HG03432 (cell line): Measurements from ENCODE around the gene UBE3D.
"Not testable (repeated sequence)": the region's sequence is repeated elsewhere in the genome, so short reads cannot be mapped to it uniquely, and the experiment has no call there.

Experiments
- ATAC-seq: cut with Tn5 transposase; IDR thresholded peaks from one replicate; pipeline ENCODE4 v1.9.1; 2021; ENCODE audit warnings: mild to moderate bottlenecking, moderate library complexity; ENCODE audit not compliant: unreplicated experiment

Gene UBE3D

DNA sequence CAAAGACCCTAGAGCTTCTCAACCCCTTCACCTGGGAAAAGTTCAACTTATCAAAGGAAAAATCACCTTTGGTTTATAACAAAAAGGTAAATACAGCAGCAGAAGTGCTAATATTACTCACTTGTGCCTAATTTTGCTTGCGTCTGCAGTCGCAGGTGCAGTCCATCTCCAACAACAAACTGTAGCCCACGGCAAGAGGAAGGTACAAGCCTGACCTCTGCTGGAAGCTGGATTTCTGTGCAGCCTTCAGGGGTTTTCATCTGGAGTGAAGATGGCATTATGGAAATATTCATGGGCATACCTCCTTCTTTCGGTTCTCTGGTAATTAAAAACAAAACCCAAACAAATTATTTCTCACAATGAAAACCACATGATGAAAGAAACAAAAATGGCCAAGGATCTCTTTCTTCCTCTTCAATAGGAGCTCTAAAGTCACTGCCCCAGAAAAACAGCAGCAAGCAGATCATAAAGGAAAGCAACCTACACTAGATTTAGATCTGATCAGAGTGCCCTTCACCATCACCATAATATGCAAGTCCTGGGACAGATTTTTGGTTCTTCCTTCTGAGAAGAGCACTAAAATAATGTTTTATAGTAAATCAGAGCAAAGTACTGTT lies 7.8 kb downstream of the UBE3D start:
- ATAC-seq: peak; percentile 86

DNA sequence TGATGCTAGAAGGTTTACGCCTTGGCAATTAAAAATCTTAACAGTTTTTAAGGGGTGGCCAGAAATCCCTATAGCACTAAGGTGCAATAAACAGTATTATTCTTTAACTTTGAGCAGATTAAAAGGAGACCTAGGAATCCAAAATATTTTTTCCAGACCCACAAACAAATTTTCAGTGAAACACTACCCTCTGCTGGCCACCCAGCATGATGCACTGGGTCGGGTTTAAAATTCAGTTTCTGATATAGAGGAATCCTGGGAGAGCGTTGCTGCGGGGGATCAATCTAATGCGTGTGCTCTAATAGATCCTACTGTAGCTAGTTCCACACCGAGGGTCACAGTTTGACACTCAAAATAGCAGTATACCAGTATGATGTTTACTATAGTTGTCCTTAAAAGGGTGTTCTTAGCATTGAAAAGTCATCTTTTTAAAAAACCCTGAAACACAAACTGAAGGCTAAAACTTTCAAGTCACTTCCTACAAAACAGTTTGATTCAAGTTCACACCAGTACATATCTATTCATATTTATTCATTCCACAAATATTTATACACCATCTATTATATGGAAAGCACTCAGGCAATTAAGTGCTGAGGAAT lies 10.2 kb downstream of the UBE3D start:
- ATAC-seq: peak; percentile 56

DNA sequence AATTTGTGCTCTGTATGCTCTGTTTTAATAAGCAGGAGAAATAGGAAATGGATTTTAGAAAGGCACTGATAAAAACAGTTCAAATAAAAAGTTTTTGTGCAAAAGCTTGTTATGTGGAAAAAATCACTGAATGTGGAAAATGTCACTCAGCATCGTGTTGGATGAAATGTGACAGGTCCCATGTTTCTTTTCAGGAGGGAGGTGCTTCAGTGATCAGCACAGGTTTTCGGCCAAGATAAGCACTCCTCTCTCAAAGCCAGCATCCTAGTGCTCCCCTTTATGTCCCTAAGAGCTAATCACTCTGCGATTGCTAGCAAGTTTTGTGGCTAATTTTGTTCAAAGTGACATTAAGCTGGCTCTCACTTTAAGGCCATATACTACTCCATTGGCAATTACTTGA lies 12.0 kb downstream of the UBE3D start:
- ATAC-seq: no peak

DNA sequence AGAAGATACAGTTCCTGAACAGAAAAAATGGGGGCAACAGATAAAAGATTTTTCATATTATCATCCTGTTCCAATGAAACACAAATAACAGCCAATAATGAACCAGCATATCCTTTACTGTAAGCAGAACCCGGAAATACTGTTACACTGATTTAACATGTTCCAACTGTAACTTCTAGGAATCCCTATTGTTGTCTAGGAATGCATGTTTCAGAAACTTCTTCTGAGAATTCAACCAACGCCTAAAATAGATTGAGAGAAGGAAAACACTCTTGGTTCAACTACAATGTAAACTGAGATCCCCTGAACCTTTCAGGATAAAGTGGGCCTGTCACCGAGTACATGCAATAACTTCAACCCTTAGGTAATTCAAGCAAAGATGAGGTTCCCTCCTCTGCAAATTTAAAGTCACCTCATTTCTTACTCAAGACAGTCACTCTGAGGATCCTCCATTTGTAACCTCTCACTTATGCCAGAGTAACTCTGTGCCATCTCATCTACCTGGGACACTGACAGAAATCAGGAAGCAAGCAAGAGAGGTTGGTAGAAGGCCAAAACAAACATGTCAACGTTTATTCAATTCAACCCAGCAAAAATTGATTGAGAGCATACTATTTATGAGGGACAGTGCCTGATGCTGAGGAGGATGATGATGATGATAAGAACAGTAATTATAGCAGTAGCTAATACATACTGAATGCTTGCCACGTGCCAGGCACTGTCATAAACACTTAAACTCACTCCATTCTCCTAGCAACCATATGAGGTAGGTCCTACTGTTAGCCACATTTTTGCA lies 14.1 kb downstream of the UBE3D start:
- ATAC-seq: no peak

DNA sequence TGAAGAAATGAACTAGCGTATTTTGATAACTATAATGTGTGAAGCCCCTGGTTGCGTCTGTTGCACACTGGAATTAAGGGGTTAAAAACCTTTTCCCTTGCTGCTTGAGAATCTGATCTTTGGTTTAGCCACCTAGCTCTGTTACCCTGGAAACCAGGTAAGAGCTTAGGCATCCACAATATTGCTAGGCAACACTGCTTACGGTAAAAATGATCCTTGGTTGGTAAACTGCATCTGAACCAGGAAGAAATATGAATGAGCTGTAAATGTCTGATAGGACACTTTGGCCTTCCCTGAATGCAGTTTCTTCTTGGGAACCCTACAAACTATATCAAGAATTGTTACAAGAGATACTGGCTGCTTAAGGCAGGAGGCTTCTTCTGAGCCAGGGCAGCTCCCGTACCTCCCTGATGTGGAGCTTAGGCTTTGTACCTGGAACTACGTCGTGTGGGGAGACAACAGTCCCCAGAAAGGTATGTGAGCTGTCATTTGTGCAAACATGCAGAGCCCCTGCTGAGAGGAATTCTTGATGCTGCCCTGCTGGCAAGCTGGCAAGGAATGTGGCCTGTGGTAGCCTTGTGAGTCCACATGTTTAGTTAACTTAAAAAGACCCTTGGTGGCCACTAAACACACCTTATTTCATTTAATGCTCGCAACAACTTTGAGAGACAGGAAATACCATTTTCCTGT lies 18.4 kb downstream of the UBE3D start:
- ATAC-seq: no peak

DNA sequence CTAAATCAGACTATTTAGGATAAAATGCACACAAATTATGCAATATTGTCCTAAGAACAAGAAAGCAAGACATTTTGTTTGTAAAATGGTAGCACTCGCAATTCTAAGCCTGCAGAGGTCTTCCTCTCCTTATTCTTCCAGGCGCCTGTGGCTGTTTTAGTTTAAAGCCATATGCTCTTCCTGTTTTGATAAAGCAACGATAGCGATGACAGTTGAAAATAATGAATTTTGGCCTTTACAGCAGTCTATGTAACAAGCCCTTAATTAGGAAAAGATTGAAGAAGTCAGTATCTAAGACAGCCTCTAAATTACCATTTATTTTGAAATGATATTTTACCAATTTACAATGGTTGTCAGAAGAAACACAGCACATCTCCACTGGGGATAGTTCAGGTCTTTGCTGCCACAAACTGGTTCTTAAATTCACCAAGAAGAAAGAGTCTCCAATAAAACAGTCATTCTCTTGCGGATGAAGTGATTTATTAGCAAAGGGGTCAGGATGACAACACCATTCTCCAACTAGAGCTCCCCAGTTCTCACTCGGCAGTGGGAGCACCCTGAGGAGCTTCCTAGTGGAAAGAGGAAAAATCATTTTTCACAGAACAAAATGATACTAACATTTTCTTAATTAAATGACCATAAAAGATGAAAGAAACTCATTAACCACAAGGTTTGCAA lies 21.4 kb downstream of the UBE3D start:
- ATAC-seq: no peak

DNA sequence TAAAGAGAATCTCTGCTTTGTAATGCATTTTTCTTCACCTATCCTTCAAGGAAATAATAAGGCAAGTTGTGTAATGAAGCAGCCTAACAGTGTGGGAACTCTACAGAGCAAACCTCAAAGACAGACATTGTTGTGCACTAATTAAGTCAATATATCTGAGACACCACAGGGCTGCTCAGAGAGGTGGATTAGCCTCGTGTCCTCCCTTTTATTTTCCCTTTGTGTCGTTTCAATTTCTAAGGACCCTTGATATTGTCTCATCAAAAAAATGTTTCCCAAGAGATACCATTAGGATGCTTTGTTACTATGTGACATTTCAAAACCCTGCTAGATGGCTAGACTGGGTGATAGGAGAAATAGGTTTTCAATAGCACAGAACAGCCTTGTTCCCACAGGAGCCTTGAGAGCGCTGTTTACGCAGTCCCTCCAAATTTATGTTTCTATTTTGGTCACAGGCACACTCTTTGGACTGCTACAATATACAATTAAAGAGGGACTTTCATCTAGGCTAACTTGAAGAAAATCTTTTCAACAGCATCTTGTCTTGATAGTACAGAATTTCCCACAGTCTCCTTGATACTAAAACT lies 23.1 kb downstream of the UBE3D start:
- ATAC-seq: no peak

DNA sequence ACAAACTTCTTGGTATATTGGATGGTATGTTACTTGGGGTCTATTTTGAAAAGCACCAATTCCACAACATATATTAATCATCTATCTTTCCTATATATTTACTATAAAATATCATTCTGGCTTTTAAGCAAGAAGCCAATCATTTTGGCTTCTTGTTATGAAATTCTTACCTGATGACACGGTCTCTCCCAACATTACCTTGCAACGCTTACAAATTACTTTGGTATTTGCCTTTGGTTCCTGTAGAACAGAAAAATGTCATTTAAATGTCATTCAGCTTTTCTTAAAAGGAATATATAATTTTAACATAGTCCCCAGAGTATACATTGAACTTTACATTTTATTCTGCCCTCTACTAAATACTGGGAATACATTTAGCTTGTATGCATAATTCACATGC lies 27.4 kb downstream of the UBE3D start:
- no peak for ATAC-seq

DNA sequence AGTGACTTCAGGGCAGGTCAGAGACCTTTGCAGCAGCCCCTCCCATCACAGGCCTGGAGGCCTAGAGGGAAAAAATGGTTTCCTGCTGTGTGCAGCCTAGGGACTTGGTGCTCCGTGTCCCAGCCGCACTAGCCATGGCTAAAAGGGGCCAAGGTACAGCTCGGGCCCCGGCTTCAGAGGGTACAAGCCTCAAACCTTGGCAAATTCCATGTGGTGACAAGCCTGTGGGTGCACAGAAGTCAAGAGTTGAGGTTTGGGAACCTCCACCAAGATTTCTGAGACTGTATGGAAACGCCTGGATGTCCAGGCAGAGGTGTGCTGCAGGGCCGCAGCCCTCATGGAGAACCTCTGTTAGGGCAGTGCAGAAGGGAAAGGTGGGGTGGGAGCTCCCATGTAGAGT lies 34.0 kb downstream of the UBE3D start:
- no peak for ATAC-seq

DNA sequence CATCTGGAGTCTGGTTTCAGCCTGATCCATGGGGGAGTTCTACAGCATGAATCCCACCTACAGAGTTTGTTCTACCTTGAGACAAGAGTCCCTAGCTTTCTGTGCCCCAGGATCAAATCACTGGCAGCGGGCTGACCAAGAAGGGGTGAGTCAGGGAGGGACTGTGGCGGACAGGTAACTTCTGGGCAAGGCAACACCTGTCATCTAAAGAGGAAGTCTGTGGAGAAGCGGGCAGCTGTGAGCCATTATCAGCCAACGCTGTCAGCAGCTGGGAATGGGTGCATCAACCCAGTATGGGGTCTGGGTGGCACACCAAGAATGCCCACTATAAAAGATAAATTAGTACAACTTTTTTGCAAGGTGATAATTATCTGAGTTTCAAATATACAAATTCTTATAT lies 45.9 kb downstream of the UBE3D start:
- ATAC-seq: no peak

DNA sequence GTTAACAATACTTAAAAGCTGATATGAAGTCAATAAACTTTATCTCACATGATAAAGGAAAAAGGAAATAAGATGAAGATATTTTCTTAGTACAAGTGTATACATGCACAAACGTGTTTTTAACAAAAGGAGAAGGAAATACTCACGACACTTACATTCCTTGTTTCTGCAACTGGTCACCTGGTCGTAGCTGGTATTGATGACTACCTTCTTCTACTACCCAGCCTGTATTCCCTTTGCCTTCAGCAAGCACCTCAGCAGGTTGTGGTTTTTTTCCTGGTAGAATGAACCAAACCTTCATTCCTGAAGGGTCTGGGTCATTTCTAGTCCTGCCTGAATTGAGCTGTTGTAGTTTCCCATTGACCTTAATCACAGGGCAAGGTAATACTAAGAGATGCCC lies 54.5 kb downstream of the UBE3D start:
- not testable (repeated sequence) for ATAC-seq

DNA sequence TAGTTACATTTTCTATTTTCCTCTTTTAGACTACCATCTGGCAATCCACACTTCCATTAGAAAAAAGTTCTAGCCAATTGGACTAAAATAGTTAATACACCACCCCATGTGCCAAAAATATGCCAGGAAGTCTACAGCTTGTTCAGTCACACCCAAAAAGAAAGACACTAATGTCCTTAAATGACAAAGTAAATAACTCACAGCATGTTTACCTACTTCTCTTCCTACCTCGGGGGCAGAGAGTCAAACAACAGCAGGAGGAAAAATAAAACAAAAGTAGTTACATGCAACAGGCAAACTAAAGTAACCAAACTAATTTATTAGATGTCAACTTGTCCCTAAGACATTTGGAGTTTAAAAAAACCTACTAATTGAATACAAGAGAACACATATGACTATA lies 57.0 kb downstream of the UBE3D start:
- no peak for ATAC-seq

DNA sequence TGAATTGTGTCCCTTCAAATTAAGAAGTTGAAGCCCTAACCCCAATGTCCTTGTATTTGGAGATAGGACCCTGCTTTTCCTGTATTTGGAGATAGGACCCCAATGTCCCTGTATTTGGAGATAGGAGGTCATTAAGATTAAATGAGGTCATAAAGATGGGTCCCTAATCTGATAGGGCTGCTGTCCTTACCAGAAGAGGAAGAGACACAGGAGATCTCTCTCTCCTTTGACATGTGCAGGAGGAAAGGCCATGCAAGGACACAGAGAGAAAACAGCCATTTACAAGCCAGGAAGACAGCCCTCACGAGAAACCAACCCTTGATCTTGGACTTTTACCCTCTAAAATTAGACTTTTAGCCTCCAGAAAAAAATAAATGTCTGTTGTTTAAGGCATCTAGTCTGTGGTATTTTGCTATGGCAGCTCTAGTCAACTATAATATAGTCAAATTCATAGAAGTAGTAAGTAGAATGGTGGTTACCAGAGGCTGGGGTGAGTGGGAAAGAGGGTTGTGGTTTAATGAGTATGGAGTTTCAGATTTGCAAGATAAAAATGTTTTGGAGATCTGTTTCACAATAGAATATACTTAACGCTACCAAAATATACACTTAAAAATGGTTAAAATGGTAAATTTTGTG lies 59.3 kb downstream of the UBE3D start:
- ATAC-seq: no peak

DNA sequence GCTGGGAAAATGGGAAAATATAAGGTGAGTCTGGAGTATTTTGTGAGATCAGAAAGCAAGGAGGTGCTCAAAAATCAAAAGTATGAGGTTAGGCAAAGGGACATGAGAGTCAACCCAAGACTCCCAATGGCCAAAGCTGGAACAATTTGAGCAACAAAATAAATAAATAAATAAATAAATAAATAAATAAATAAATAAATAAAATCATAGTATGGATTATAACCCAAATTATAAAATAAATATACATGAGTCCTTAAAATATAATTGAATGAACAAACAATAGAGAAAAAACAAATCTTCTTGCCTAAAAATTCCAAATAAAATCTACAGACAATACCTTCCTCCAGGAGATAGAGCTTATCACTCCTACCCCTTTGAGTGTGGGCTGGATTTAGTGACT lies 69.5 kb downstream of the UBE3D start:
- ATAC-seq: no peak

DNA sequence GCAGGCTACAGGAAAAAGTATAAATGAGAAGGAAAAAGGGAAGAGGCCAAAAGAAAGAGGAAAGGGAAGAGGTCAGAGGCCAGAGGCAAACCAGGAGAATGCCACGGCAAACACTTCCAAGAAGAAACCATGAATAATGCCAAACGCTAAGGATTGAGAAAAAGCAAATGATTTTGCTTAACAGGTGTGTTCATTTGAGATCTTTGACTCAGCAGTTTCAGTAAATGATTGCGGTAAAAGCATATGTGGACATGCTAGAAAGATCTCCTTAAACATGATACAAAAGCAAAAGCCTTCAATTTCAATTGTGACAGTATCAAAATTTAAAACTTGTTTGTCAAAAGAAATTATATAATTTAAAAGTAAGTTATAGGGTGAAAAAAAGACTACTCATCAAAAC lies 70.6 kb downstream of the UBE3D start:
- no peak for ATAC-seq

DNA sequence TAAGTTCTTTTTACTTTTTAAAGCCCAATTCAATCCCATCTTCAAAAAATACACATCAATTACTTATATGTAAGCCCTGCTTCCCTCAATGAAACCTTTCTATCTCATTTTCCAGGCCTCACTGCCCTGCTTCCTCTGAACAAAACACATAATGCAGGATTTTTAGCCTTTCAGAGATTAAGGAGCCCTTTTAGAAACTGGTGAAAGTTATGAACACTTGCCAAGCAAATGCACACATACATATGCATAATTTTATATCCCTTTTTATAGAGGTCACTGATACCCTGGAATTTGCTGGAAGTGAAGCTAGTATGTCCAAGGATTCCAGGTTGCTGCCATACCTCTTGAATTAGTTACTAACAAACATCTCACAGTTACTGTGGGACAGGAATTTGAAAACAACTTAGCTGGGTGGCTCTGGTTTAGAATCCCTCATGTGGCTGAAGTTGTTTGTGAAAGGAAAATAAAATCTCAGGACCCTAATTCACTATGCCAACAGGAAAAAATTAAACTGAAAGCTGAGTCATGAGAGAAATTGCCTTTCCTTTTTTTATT lies 75.8 kb downstream of the UBE3D start:
- ATAC-seq: no peak

DNA sequence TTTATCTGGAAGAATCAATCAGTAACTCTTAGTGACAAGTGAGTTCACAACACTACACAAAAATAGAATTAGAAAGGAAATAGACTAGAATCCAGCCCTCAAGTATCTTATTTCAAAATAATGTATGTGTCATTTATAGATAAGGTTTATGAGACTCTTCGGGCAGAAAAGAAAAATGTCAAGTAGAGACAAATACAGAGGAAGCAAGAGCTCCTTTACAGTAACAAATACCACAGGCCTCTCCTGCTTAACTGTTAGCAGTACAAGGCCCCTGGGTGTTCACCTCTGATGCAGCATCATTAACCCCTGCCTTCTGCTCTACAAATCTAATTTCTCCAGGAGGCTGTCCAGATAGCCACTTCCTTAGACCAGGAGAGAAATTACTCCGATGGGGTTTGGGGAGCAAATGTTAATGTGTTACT lies 76.7 kb downstream of the UBE3D start:
- ATAC-seq: no peak

DNA sequence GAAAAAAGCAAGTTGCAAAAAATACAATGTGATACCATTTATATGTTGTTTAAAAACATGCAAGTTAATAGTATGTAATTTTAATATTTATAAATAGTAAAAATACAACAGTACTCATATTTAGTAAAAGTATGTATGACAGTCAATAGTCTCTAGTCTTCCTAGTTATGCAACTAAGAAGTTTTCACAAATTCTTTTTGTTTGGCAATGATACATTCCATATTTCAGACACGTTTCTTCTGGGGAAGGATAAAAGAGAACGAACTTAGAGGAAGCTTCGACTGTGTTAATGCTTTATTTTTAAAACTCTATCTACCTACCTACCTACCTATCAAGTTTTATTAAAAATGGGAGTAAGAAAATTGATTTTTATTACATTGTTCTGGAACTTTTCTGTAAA lies 77.7 kb downstream of the UBE3D start:
- no peak for ATAC-seq

DNA sequence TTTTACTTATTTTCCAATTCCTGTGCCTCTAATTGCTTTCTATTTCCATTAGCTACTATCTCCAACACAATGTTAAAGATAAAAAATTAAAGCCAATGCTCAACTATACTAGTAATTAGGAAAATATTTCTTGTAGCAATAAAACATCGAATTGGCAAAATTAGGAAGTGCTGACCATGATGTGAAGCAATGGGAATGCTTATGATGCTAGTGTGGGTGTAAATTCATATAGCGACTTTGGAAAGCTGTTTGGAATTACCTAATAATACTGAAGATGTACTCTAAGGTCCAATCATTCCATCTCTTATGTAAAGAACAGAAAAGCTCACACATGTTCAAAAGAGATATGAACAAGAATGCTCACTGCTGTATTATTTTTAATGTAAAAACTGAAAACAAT lies 78.2 kb downstream of the UBE3D start:
- ATAC-seq: no peak

DNA sequence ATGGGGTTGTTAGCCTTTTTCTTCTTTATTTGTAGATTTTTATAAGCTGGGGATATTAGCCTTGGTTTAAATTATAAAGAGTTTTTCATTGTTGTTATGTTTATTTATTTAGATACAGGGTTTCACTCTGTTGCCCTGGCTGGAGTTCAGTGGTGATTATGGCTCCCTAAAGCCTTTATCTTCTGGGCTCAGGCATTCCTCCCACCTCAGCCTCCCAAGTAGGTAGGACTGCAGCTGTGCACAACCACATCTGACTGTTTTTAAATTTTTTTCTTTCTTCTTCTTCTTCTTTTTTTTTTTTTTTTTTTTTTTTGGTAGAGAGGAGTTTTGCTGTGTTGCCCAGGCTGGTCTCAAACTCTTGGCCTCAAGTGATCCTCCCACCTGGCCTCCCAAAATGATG lies 80.9 kb downstream of the UBE3D start:
- no peak for ATAC-seq
